NCI-H1417 treated with DMSO at 0.1 percent for 48 hours (cell line): ENCODE data around the gene CNTNAP2.
"Not testable (repeated sequence)": the region's sequence is repeated elsewhere in the genome, so short reads cannot be mapped to it uniquely, and the experiment has no call there.

Source experiments
- DNase-seq: peaks from one replicate; lab custom pipeline; 2025; lab: John Stamatoyannopoulos, UW

CNTNAP2 gene

DNA sequence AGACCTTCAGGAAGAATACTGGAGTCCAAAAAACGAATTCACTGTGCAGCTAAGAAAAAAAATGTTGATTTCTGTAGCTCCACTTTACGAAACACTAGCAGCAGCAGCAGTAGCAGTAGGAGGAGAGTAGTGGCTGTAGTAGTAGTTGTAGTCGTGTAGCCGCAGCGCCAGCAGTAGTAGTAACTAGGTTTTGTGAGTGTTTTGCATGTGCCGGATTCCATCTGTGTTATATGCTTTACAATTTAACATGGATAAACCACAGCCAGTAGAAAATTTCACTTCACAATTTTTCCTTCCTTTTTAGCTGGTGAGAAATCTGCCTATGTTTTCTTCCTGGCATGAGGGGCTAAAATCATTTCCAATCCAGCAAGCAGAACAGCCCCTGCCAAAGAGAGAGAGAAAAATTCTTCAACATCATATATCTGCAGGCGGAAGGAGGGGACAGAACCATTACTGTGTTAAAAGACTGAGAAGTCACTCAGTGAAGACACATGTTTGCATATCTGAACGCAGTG is 2325.6 kb downstream of the CNTNAP2 start:
- no peak for DNase-seq

DNA sequence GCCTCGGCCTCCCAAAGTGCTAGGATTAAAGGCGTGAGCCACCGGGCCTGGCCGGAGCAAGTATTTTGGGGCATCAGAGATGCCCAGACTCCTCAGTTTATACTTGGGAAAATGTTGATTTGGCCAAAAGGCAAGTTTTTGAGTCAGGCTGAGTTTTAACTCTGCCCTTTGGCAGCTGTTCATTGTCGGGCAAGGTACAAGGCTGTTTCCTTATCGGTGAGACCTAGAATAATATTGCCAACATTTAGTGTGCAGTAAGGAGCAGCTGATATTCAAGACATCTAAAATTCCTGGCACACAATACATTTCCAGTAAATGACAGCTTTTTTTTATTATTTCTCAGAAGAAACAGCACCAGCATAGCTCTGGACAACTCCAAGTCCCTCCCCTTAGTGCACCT is 2326.3 kb downstream of the CNTNAP2 start:
- DNase-seq = no peak

DNA sequence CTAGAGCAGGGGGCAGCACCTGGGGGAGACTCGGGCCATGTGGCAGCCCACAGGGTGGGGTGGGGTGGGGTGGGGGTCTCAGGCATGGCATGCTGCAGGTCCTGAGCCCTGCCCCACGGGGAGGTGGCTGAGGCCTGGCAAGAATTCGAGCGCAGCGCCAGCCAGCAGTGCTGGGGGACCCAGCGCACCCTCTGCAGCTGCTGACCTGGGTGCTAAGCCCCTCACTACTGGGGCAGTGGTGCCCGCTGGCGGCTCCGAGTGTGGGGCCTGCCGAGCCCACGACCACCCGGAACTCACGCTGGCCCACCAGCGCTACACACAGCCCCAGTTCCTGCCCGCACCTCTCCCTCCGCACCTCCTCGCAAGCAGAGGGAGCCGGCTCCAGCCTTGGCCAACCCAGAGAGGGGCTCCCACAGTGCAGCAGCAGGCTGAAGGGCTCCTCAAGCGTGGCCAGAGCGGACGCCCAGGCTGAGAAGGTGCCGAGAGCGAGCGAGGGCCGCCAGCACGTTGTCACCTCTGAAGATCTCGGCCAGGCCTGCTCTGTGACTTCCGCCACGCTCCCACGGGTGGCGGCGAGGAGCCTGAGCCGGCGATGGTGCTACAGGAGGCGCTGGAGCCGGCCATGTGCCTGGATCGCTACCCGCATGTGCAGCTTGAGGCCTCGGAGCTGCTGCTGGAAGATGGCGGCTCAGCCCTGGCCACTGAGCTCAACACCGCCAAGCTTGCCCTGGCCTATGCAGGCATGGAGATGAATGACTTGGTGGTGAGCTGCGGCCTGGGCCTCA is 2328.9 kb downstream of the CNTNAP2 start:
- DNase-seq = no peak

DNA sequence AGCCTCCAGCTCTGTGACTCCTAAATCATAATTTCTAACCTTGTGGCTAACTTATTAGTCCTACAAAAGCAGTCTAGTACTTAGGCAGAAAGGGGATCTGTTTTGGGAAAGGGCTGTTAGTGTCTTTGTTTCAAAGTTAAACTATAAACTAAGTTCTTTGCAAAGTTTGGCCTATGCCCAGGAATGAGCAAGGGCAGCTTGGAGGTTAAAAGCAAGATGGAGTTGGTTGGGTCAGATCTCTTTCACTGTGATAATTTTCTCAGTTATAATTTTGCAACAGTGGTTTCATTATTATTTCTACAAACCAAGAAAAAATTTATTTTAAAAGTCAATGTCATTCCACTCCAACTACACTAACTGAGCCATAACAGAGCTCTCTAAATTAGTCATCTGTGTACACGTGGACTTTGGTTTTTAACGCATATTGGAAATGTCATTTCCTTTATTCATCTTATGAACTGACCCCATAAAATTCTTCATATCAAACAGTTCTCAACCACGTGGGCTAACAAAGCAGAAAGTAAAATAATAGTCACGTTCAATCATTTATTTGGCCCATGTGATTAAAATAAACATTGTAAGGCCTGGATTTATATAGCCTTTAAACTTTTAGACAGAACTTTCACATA is 2330.7 kb downstream of the CNTNAP2 start:
- DNase-seq = no peak

DNA sequence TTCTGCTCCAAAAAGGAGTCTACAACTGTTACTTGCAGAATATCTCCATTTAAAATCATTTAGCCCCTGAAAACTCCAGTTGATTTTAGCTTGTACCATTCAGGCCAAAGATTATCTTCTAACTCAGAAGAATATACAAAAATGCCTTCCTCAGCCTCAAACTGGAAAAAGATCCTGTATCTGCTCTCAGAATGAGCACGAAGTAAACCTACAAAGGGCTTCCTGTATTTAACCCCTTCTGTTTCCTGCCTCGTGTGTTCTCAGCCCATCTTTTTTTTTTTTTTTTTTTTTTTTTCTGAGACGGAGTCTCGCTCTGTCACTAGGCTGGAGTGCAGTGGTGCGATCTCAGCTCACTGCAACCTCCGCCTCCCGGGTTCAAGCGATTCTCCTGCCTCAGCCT is 2334.9 kb downstream of the CNTNAP2 start:
- not testable (repeated sequence) for DNase-seq

DNA sequence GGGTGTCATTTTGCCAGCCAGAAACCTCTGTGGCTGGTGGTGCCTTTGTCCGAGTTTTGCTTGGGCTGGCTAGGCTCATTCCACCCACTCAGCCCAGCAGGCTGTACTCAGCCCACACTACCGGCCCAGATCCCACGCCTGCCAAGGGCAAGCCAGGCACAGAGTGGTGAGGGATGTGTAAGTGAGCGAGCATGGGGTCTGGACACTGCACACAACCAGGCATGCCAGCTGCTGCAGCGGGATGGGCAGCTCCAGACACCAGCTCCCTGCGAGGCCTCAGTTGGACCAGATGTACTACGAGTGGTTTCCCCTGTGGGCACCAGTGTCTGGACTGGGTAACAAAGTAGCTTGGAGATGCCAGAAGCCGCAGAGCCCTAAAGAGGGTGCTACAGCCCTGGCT is 2339.8 kb downstream of the CNTNAP2 start:
- no peak for DNase-seq

DNA sequence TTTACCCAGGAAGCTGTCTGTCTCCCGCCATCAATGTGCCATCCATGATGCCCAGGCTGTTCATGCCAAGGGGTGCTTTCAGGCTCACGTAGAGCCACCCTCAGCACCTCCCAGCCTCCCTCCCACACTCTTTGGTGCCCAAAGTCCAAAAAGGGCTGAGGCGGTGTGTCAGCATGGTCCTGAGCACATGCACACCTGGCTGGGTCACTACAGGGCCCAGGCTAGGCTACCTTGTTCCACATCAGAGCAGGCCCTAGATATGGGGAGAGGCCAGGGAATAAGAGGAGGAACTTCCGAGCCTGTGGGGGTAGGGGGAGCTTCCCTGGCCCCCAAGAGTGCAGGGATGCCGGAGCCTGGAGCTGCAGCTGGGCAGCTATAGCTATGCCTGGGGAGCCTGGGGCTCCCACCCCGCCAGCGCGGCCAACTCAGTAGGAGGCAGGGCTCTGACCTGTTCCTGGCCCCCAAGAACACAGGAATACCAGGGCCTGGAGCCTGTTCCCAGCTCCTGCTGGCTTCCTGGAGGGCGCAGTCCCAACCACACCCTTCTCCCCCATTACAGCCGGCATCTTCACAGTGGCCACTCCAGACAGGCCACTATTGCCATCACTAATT is 2340.8 kb downstream of the CNTNAP2 start:
- no peak for DNase-seq

DNA sequence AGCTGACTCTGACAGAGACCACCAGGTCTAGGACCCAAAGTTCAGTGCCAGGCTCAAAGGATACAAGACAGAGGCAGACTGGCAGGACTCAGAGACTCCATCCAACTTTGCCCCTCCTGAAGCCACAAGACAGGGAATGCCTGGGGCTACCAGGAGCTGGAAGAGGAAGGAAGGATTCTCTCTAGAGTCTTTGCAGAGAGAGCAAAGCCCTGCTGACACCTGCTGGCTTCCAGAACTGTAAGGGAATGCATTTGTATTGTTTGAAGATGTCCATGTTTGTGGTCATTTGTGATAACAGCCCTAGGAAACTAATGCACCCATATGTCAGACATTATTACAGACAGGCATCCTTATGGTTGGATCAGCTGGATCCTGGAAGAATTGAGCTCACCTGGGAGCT is 2341.7 kb downstream of the CNTNAP2 start:
- DNase-seq = no peak

DNA sequence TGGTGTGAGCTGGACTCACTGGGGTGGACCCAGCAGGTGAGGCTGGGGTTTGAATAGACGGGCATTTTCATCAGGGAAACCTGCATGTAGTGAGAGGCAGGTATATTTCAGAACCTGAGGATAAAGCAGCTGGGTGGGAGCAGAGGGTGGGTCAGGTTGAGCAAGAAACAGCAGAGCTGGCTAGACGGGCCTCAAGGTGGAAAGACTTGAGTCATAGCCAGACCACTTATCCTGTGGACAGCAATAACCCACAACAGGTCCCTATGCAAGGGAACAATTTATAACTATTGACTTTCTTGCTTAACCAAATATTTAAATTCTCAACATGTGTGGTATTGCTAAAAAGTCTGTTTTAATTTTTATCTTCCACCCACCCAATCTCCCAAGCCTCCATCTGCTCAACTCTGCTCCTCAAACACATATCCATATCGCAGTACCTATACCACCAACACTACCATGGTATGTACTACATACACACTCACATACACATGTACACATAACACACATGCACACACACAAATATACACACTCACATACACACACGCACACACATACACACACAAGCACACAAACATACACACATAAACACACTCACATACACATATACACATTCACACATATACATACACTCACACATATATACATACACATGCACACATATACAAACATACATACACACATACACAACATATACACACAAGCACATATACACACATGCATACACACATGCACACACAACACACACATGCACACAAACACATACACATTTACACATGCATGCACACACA is 2345.0 kb downstream of the CNTNAP2 start:
- no peak for DNase-seq

DNA sequence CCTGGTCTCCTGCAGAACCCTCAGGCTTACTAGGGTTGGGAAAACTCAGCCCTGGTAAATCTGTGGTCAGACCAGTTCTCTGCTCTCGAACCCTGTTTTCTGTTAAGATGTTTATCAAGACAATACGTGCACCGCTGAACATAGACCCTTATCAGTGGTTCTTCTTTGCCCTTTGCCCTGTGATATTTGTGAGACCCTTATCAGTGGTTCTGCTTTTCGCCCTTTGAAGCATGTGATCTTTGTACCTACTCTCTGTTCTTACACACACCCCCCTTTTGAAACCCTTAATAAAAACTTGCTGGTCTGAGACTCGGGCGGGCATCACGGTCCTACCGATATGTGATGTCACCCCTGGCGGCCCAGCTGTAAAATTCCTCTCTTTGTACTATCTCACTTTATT is 2346.2 kb downstream of the CNTNAP2 start:
- not testable (repeated sequence) for DNase-seq

DNA sequence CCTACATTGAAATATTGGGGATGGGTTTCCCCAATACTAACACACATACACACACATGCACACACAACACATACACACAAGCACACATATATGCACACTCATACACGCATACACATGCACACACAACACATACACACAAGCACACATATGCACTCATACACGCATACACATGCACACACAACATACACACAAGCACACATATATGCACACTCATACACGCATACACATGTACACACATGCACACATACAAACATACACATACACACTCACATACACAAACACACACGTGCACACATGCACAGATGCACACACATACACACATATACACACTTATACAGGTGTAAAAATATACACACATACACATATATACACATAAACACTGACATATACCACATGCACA is 2346.6 kb downstream of the CNTNAP2 start:
- no peak for DNase-seq

DNA sequence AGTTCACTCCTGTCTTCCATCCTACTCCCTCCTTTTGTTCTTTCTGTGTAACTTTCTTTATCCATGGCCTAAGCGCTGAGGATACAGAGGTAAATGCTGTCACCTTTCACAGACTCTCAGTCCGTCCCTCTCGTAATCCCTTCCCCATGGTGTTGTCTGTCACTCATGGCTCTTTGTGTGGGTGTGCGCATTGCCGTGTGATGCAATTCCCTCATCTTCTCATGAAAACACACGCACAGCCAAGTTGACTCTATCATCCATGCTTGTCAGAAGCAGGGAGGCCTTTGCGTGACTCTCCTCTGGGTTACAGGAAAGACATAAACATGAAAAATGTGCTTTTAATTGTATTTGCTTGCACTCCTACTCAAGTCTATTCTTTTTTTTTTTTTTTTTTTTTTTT is 2348.3 kb downstream of the CNTNAP2 start:
- no peak for DNase-seq

DNA sequence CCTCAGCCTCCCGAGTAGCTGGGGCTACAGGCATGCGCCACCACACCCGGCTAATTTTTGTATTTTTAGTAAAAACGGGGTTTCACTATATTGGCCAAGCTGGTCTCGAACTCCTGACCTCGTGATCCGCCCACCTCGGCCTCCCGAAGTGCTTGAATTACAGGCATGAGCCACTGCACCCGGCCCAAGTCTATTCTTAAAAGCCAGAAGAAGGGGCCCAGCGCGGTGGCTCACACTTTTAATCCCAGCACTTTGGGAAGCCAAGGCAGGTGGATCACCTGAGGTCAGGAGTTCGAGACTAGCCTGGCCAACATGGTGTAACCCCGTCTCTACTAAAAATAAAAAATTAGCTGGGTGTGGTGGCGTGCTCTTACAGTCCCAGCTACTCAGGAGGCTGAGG is 2348.8 kb downstream of the CNTNAP2 start:
- not testable (repeated sequence) for DNase-seq

DNA sequence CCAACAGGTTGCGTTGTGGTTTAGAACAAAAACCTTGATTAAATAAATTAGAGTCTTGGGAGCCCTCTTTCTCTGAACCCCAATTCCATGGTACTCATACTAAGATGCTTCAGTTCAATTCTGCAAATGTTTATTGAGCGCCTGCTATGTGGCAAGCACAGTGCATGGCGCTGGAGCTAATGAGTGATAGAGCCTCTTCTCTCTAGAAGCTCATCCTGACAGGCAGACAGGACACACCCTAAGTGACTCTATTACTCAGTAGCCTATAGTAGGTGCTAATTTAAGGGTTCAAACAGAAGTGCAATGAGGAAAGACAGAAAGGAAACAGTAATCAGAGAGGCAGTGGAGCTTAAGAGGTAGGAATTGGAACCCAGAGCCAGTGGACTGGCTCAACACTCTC is 2349.5 kb downstream of the CNTNAP2 start:
- DNase-seq = no peak

DNA sequence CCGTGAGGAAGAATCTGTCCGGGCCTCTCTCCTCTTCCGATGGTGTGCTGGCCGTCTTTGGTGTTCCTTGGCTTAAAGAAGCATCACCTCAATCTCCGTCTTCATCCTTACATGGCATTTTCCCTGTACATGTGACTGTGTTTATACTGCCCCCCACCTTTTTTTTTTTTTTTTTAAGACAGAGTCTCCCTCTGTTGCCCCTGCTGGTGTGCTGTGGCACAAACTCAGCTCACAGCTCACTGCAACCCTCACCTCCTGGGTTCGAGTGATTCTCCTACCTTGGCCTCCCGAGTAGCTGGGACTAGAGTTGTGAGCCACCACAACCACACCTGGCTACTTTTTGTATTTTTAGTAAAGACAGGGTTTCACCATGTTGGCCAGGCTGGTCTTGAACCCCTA is 2352.1 kb downstream of the CNTNAP2 start:
- no peak for DNase-seq
